ENCODE data around the gene DNAL1. TPM values are rescaled to one million over a fixed set of nuclear protein-coding genes. Genes with fewer than 3 reads are reported as not detected.

The DNAL1 gene
- total RNA-seq, 1 experiment from 2014 or later: 14.3 TPM

DNA sequence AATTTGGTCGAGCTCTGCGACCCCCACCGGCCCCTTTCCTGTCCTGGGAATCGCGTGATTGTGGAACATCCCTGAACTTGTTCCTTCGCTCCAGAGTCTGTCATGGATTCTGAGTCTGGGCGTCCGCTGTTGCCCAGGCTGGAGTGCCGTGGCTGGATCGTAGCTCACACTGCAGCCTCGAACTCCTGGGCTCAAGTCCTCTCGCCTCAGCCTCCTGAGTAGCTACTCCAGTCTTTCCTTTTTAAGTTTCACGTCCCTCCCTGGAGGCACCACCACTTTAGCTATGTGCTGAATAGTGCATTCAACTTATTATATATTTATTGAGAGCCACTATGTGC lies 31.8 kb upstream of the DNAL1 start:
- Mint-ChIP-seq H3K4me1 (peaks cover 8% of the 10 kb centered on the region), H3K27me3 (ENCODE audit: low read depth) (peaks cover 47% of the 10 kb centered on the region), H3K36me3 (peaks cover 5% of the 10 kb centered on the region), H3K4me3 (peak overlapping the region; percentile 88), H3K27ac (no peak overlapping the region), H3K9me3 (peaks cover 3% of the 10 kb centered on the region; the same call in 1 of the 2 replicates)
- ChIA-PET CTCF (interaction anchor here (0.8 to 1.9 kb wide), 8 partner anchors 11 to 116 kb away, joined by 3 to 16 read pairs (median 6); partner anchors contain the start of gene ACOT2), POLR2A (interaction anchor here (1.1 to 1.7 kb wide), 5 partner anchors 11 to 477 kb away, joined by 3 to 6 read pairs (median 4); partner anchors contain the start of genes PSEN1 and RIOX1)
- DNase-seq (ENCODE audit: low spot score): no peak
- TF ChIP-seq, protein P1, sequence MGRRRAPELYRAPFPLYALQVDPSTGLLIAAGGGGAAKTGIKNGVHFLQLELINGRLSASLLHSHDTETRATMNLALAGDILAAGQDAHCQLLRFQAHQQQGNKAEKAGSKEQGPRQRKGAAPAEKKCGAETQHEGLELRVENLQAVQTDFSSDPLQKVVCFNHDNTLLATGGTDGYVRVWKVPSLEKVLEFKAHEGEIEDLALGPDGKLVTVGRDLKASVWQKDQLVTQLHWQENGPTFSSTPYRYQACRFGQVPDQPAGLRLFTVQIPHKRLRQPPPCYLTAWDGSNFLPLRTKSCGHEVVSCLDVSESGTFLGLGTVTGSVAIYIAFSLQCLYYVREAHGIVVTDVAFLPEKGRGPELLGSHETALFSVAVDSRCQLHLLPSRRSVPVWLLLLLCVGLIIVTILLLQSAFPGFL (CRISPR knock-in tag; IDR thresholded peaks at IDR 0.05; ENCODE audit: borderline replicate concordance): no peak
- TF ChIP-seq, protein P2, sequence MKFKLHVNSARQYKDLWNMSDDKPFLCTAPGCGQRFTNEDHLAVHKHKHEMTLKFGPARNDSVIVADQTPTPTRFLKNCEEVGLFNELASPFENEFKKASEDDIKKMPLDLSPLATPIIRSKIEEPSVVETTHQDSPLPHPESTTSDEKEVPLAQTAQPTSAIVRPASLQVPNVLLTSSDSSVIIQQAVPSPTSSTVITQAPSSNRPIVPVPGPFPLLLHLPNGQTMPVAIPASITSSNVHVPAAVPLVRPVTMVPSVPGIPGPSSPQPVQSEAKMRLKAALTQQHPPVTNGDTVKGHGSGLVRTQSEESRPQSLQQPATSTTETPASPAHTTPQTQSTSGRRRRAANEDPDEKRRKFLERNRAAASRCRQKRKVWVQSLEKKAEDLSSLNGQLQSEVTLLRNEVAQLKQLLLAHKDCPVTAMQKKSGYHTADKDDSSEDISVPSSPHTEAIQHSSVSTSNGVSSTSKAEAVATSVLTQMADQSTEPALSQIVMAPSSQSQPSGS (CRISPR knock-in tag; IDR thresholded peaks at IDR 0.05; ENCODE audit: borderline replicate concordance, low read depth): no peak
- TF ChIP-seq NR1H2 (CRISPR knock-in tag; IDR thresholded peaks at IDR 0.05) (no peak), GABPB1 (CRISPR knock-in tag; IDR thresholded peaks at IDR 0.05) (no peak), RELA (CRISPR knock-in tag; IDR thresholded peaks at IDR 0.05; ENCODE audit: borderline replicate concordance) (no peak), GRHL2 (CRISPR knock-in tag; IDR thresholded peaks at IDR 0.05; ENCODE audit: insufficient replicate concordance, severe bottlenecking) (no peak), NFATC4 (CRISPR knock-in tag; IDR thresholded peaks at IDR 0.05) (no peak)
- TF ChIP-seq, protein P3, sequence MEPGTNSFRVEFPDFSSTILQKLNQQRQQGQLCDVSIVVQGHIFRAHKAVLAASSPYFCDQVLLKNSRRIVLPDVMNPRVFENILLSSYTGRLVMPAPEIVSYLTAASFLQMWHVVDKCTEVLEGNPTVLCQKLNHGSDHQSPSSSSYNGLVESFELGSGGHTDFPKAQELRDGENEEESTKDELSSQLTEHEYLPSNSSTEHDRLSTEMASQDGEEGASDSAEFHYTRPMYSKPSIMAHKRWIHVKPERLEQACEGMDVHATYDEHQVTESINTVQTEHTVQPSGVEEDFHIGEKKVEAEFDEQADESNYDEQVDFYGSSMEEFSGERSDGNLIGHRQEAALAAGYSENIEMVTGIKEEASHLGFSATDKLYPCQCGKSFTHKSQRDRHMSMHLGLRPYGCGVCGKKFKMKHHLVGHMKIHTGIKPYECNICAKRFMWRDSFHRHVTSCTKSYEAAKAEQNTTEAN (CRISPR knock-in tag; IDR thresholded peaks at IDR 0.05): no peak
- TF ChIP-seq, protein P4, sequence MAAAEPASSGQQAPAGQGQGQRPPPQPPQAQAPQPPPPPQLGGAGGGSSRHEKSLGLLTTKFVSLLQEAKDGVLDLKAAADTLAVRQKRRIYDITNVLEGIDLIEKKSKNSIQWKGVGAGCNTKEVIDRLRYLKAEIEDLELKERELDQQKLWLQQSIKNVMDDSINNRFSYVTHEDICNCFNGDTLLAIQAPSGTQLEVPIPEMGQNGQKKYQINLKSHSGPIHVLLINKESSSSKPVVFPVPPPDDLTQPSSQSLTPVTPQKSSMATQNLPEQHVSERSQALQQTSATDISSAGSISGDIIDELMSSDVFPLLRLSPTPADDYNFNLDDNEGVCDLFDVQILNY (CRISPR knock-in tag; IDR thresholded peaks at IDR 0.05): no peak
- ATAC-seq: peak; percentile 9

DNA sequence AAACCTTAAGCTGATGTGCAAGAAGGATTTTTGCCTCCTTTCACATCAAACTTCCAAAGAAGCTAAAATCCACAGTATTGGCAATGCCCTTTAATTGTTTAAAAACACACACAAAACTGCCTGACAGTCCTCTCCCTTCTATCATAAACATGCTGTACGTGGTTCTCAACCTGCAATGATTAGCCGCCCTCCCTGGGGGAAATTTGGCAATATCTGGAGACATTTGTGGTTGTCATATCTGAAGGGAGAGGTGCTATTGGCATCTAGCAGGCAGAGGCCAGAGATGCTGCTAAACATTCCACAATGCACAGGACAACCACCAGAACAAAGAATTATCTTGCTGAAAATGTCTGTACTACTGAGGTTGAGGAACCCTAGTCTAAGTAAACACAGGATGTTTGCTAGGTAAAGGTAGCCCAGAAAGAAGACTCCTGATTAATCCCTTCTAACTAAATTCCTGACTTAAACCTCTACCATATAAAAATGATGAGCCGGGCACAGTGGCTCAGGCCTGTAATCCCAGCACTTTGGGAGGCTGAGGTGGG lies 31.3 kb upstream of the DNAL1 start:
- CTCF ChIA-PET: interaction anchor here (0.7 to 1.9 kb wide), 5 partner anchors 11 to 105 kb away, joined by 3 to 16 read pairs (median 5); partner anchors contain the start of gene ACOT2
- ATAC-seq: no peak
- peak overlapping the region; percentile 88 for H3K4me3 Mint-ChIP-seq
- peaks cover 47% of the 10 kb centered on the region for H3K27me3 Mint-ChIP-seq (ENCODE audit: low read depth)
- POLR2A ChIA-PET: interaction anchor here (0.7 to 1.7 kb wide), 5 partner anchors 10 to 477 kb away, joined by 3 to 6 read pairs (median 4); partner anchors contain the start of genes PSEN1 and RIOX1
- no peaks in the 10 kb centered on the region for H3K9me3 Mint-ChIP-seq
- 0 out of 2 replicates have a peak, but pooled peaks cover under 1% of the 10 kb centered on the region for H3K36me3 Mint-ChIP-seq
- peaks cover 8% of the 10 kb centered on the region for H3K4me1 Mint-ChIP-seq
- DNase-seq (ENCODE audit: low spot score): no peak
- H3K27ac Mint-ChIP-seq: no peak overlapping the region
- TF ChIP-seq, protein P5, sequence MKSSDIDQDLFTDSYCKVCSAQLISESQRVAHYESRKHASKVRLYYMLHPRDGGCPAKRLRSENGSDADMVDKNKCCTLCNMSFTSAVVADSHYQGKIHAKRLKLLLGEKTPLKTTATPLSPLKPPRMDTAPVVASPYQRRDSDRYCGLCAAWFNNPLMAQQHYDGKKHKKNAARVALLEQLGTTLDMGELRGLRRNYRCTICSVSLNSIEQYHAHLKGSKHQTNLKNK (CRISPR knock-in tag; IDR thresholded peaks at IDR 0.05): no peak
- TF ChIP-seq, protein P6, sequence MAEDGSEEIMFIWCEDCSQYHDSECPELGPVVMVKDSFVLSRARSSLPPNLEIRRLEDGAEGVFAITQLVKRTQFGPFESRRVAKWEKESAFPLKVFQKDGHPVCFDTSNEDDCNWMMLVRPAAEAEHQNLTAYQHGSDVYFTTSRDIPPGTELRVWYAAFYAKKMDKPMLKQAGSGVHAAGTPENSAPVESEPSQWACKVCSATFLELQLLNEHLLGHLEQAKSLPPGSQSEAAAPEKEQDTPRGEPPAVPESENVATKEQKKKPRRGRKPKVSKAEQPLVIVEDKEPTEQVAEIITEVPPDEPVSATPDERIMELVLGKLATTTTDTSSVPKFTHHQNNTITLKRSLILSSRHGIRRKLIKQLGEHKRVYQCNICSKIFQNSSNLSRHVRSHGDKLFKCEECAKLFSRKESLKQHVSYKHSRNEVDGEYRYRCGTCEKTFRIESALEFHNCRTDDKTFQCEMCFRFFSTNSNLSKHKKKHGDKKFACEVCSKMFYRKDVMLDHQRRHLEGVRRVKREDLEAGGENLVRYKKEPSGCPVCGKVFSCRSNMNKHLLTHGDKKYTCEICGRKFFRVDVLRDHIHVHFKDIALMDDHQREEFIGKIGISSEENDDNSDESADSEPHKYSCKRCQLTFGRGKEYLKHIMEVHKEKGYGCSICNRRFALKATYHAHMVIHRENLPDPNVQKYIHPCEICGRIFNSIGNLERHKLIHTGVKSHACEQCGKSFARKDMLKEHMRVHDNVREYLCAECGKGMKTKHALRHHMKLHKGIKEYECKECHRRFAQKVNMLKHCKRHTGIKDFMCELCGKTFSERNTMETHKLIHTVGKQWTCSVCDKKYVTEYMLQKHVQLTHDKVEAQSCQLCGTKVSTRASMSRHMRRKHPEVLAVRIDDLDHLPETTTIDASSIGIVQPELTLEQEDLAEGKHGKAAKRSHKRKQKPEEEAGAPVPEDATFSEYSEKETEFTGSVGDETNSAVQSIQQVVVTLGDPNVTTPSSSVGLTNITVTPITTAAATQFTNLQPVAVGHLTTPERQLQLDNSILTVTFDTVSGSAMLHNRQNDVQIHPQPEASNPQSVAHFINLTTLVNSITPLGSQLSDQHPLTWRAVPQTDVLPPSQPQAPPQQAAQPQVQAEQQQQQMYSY (CRISPR knock-in tag; IDR thresholded peaks at IDR 0.05): no peak
- TF ChIP-seq NFATC4 (CRISPR knock-in tag; IDR thresholded peaks at IDR 0.05) (no peak), ZNF317 (CRISPR knock-in tag; IDR thresholded peaks at IDR 0.05; ENCODE audit: borderline replicate concordance, low read depth) (no peak), ETV6 (CRISPR knock-in tag; IDR thresholded peaks at IDR 0.05) (no peak), IRF2 (CRISPR knock-in tag; IDR thresholded peaks at IDR 0.05; ENCODE audit: borderline replicate concordance, low read depth) (no peak), ELF4 (CRISPR knock-in tag; IDR thresholded peaks at IDR 0.05; ENCODE audit: low read depth) (no peak), OVOL2 (CRISPR knock-in tag; IDR thresholded peaks at IDR 0.05; ENCODE audit: borderline replicate concordance) (no peak), NR1H2 (CRISPR knock-in tag; IDR thresholded peaks at IDR 0.05) (no peak), TP53 (CRISPR knock-in tag; IDR thresholded peaks at IDR 0.05) (no peak), FOXK1 (CRISPR knock-in tag; IDR thresholded peaks at IDR 0.05) (no peak), FOXJ3 (CRISPR knock-in tag; IDR thresholded peaks at IDR 0.05; ENCODE audit: borderline replicate concordance) (no peak), ZNF138 (CRISPR knock-in tag; conservative IDR thresholded peaks at IDR 0.05) (no peak), SOX15 (CRISPR knock-in tag; IDR thresholded peaks at IDR 0.05) (no peak), ZNF219 (CRISPR knock-in tag; IDR thresholded peaks at IDR 0.05; ENCODE audit: borderline replicate concordance) (no peak), NFYB (CRISPR knock-in tag; conservative IDR thresholded peaks at IDR 0.05; ENCODE audit: low read depth) (no peak)
- TF ChIP-seq, protein P7, sequence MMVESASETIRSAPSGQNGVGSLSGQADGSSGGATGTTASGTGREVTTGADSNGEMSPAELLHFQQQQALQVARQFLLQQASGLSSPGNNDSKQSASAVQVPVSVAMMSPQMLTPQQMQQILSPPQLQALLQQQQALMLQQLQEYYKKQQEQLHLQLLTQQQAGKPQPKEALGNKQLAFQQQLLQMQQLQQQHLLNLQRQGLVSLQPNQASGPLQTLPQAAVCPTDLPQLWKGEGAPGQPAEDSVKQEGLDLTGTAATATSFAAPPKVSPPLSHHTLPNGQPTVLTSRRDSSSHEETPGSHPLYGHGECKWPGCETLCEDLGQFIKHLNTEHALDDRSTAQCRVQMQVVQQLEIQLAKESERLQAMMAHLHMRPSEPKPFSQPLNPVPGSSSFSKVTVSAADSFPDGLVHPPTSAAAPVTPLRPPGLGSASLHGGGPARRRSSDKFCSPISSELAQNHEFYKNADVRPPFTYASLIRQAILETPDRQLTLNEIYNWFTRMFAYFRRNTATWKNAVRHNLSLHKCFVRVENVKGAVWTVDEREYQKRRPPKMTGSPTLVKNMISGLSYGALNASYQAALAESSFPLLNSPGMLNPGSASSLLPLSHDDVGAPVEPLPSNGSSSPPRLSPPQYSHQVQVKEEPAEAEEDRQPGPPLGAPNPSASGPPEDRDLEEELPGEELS (CRISPR knock-in tag; IDR thresholded peaks at IDR 0.05): no peak
